22Rv1 (cell line): ENCODE results near the gene PPP1R14B.

Experiments used
- CTCF ChIP-seq: fragments of 450-650 bp; IDR thresholded peaks from 2 replicates; pipeline ENCODE4 v1.5.1; 2017; ENCODE audit warnings: mild to moderate bottlenecking
- ZFX ChIP-seq: fragments of 450-650 bp; IDR thresholded peaks from 2 replicates; pipeline ENCODE4 v1.6.1; 2017; ENCODE audit warnings: antibody characterized with exemption, borderline replicate concordance

DNA sequence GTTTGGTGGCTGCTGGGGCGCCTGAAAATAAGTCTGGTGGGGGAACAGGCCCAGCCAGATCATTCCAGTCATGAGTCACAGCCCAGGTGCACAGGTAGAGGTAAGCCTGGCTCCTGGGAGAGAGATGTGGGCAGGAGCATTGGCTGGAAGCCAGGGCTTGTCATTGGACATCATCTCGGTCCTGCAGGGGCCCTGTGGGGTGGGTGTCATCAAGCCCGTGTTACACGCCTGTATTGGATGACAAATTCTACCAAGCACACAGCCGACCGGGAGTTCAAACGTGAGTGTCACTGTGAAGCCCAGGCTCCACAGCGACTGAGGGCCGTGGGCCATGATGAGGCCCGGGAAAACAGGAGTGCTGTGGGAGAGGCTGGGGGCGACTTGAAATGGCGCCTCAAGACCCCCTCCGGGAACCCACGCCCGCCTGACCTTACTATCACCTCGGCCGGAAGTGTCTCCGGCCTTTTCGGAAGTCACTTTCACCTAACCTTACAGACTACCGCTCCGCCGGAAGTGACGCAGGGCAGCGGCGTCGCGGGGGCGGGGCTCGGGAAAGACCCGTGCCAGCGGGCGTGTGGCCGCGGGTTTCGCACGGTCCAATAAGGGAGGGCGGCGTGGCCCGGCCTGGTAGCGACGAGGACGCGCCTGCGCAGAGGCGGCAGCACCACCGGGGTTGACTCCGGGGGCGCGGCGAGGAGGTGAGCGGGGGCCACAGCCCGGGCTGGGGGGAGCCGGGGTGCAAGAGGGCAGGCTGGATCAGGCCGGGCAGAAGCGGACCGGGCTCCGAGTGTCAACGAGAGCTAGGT is 6.1 kb downstream of the PPP1R14B start, which contains the start of gene FKBP2:
- no peak for TF ChIP-seq CTCF
- TF ChIP-seq ZFX: no peak
